BE2C (cell line): ENCODE results near the gene USP10.

Source experiments
- DNase-seq: peaks from one replicate; pipeline ENCODE4 v3.0.0-alpha.2; 2020
- H3K27me3 ChIP-seq: fragments of 250-450 bp; sonication (Bioruptor Pico); 2 replicates; pipeline ENCODE4 v1.5.1; 2020; ENCODE audit warnings: mild to moderate bottlenecking
- H3K36me3 ChIP-seq: fragments of 250-450 bp; sonication (Bioruptor Pico); 2 replicates; pipeline ENCODE4 v1.5.1; 2020; ENCODE audit warnings: mild to moderate bottlenecking
- H3K4me1 ChIP-seq: fragments of 250-450 bp; sonication (Bioruptor Pico); 2 replicates; pipeline ENCODE4 v1.5.1; 2020
- H3K4me3 ChIP-seq: 2 replicates; pipeline ENCODE4 v1.5.1; 2011; ENCODE audit warnings: low read depth, low read length
- H3K9me3 ChIP-seq: fragments of 250-450 bp; sonication (Bioruptor Pico); 2 replicates; pipeline ENCODE4 v1.5.1; 2020
- TF ChIP-seq, protein P1 (sequence below): IDR thresholded peaks from 2 replicates; pipeline ENCODE4 v1.5.1; 2012; ENCODE audit warnings: mild to moderate bottlenecking, low read depth, low read length

USP10 gene

DNA sequence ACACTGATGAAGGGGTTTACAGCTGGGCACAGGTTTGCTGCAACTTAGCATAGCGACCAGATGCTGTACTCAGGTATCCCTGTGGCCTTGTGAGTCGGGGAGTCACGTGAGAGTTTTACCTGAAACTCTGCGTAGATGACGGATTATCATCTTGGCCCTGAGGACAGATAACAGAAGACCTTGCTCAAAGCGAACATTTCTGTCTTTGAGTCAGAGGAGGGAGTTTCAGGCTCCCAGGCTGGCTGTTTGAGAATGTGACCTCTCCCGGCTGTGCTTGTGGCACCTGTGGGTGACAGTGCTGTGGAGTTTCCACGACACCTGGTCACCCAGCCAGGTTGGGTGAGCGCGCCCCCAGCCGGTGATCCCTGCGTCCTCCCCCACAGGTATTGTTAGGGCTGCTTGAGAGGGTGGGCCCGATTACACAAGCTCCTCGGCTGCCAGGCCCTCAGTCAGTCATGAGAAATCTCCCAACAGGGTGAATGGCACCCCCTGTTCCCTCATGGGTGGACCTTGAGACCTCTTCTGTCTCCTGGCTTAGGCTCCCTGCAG, 75.5 kb downstream of the USP10 start:
- no peaks in the 10 kb centered on the region for H3K4me1 ChIP-seq
- no peak for DNase-seq
- H3K9me3 ChIP-seq: no peaks in the 10 kb centered on the region
- H3K36me3 ChIP-seq: peaks cover 79% of the 10 kb centered on the region
- TF ChIP-seq, protein P1, sequence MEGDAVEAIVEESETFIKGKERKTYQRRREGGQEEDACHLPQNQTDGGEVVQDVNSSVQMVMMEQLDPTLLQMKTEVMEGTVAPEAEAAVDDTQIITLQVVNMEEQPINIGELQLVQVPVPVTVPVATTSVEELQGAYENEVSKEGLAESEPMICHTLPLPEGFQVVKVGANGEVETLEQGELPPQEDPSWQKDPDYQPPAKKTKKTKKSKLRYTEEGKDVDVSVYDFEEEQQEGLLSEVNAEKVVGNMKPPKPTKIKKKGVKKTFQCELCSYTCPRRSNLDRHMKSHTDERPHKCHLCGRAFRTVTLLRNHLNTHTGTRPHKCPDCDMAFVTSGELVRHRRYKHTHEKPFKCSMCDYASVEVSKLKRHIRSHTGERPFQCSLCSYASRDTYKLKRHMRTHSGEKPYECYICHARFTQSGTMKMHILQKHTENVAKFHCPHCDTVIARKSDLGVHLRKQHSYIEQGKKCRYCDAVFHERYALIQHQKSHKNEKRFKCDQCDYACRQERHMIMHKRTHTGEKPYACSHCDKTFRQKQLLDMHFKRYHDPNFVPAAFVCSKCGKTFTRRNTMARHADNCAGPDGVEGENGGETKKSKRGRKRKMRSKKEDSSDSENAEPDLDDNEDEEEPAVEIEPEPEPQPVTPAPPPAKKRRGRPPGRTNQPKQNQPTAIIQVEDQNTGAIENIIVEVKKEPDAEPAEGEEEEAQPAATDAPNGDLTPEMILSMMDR: no peak
- no peak overlapping the region for H3K4me3 ChIP-seq
- H3K27me3 ChIP-seq: no peaks in the 10 kb centered on the region

DNA sequence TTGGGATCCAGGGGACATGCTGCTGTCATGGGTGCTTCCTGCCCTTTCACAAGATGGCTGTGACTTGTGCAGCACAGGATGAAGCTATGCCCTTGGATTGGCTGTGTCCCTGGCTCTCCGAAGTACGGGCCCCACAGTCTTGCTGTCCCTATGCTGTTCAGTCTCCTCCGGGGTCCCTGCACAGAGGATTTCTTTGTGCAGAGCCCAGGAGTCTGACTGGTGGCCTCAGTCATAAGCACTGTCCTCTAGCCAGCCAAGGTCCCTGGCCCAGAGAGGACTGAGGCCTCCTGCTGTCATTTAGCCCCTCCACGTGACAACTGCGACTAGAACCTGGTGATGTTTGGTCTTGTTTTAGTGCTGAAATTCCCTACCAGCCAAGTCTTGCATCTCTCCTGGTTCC, 77.6 kb downstream of the USP10 start:
- no peaks in the 10 kb centered on the region for H3K9me3 ChIP-seq
- no peaks in the 10 kb centered on the region for H3K4me1 ChIP-seq
- DNase-seq: no peak
- peaks cover 65% of the 10 kb centered on the region for H3K36me3 ChIP-seq
- H3K27me3 ChIP-seq: no peaks in the 10 kb centered on the region
- no peak overlapping the region for H3K4me3 ChIP-seq
- TF ChIP-seq, protein P1: no peak

DNA sequence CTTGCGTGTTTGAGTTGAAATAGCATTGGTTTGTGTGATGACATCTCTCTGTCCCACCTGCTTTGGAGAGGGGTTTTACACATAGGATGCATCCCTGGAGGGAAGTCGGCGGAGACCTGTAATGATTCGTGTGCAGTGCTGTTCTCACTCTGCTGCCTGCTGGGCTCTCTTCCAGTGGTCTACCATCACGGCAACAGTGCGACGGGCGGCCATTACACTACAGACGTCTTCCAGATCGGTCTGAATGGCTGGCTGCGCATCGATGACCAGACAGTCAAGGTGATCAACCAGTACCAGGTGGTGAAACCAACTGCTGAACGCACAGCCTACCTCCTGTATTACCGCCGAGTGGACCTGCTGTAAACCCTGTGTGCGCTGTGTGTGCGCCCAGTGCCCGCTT, 78.9 kb downstream of the USP10 start:
- no peak for DNase-seq
- TF ChIP-seq, protein P1: no peak
- H3K4me1 ChIP-seq: no peaks in the 10 kb centered on the region
- no peak overlapping the region for H3K4me3 ChIP-seq
- H3K9me3 ChIP-seq: no peaks in the 10 kb centered on the region
- H3K36me3 ChIP-seq: peaks cover 52% of the 10 kb centered on the region
- H3K27me3 ChIP-seq: no peaks in the 10 kb centered on the region

DNA sequence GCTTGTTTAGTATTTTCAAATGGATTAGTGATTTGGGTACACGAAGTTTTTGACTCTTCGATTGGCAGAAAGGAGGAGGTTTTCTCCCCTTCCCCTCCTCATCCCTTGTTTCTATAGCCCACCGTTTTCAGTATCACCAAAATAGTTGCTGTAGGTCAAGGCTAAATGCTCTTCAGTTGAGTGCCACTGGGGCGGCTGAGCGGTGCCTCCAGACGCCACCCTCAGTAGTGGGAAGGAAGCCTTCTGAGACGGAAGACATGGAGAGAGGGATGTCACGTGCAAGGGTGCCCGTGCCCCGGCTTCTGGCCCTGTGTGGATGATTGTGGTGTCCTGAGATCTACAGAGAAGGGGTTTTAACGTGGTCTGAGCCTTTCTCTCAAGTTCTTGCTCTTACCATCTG, 80.3 kb downstream of the USP10 start:
- Histone ChIP-seq H3K27me3 (no peaks in the 10 kb centered on the region), H3K9me3 (no peaks in the 10 kb centered on the region), H3K36me3 (peaks cover 43% of the 10 kb centered on the region), H3K4me1 (no peaks in the 10 kb centered on the region), H3K4me3 (no peak overlapping the region)
- no peak for DNase-seq
- TF ChIP-seq, protein P1: no peak

DNA sequence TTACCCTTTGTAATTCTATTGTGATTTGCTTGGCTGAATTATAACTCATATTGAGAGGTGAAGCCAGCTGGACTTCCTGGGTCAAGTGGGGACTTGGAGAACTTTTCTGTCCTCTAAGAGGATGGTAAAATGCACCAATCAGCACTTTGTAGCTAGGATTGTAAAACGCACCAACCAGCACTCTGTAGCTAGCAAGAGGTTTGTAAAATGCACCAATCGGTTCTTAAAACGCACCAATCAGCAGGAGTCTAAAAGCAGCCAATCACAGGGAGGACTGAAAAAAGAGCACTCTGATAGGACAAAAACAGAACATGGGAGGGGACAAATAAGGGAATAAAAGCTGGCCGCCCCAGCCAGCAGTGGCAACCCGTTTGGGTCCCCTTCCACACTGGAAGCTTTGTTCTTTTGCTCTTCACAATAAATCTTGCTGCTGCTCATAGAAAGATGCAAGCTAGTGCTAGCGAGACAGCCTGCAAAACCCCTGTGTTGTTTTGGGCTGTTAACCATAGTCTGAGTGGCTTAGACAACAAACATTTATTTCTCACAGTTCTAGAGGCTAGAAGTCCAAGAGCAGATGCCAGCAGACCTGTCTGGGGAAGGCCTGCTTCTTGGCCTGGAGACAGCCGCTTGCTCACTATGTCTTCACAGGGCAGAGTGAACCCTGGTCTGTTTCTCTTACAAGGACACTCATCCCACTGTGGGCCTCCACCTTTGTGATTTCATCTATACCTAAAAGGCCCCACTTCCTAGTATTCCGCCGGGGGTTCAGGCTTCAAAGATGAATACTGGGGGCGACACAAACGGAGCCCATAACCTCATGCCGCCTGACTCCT, 81.0 kb downstream of the USP10 start:
- H3K36me3 ChIP-seq: peaks cover 36% of the 10 kb centered on the region
- peaks cover 5% of the 10 kb centered on the region for H3K4me1 ChIP-seq
- H3K4me3 ChIP-seq: no peak overlapping the region
- no peak for DNase-seq
- H3K27me3 ChIP-seq: no peaks in the 10 kb centered on the region
- no peaks in the 10 kb centered on the region for H3K9me3 ChIP-seq
- TF ChIP-seq, protein P1: no peak

DNA sequence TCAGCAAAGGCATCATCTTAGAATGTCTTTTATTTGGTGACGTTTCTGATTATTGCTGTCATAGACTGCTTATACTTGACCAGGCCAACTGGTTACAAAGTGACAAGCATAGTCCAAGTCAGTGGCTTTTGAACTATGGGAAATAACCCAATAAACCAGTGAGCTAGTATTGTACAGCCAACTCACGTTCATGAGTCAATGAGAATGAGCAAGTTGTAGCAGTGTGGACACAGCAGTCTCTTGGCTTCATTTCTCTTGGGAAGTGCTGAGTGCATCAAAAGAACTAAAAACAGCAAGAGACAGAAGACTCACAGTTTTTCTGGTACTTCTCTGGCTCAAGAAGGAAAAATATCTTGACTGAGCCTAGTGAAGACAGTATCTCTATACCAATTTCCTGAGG, 83.0 kb downstream of the USP10 start:
- Histone ChIP-seq H3K9me3 (no peaks in the 10 kb centered on the region), H3K4me3 (no peak overlapping the region), H3K4me1 (peaks cover 15% of the 10 kb centered on the region), H3K36me3 (peaks cover 19% of the 10 kb centered on the region), H3K27me3 (no peaks in the 10 kb centered on the region)
- TF ChIP-seq, protein P1: no peak
- DNase-seq: no peak
